NCI-H128 (cell line): ENCODE measurements around the gene NDUFA8.

Experiments used
- DNase-seq: peaks from one replicate; lab custom pipeline; 2025; ENCODE audit not compliant: unreplicated experiment; lab: John Stamatoyannopoulos, UW

Gene NDUFA8

DNA sequence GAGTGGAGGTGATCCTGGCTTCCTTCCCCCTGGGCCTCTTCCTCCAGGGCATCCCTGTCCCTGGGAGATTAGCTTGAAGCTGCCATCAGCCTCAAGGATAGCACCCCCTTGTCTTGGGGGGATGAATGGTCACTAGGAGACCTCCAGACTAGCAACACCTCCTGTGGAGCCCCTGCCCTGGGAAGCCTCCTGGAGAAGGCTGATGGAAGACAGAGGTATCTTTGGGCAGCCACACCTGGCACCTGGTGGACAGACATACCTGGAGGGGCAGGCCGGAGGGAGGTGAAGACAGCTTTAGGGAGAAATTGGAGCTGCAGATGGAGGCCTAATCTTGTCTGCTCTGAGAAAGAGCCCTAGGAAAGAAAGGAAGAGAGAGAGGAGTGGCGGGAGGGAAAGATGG, 57.4 kb downstream of the NDUFA8 start:
- DNase-seq, result no peak

- no peak for DNase-seq
These were observed 58.8 kb downstream of the NDUFA8 start for GRCh38 chr9:122100756-122101155.

GRCh38 chr9:122099271-122099869, 60.2 kb downstream of the NDUFA8 start:
- peak; percentile 64 for DNase-seq

- no peak for DNase-seq
These were observed 61.8 kb downstream of the NDUFA8 start for GRCh38 chr9:122097679-122098315.

DNA sequence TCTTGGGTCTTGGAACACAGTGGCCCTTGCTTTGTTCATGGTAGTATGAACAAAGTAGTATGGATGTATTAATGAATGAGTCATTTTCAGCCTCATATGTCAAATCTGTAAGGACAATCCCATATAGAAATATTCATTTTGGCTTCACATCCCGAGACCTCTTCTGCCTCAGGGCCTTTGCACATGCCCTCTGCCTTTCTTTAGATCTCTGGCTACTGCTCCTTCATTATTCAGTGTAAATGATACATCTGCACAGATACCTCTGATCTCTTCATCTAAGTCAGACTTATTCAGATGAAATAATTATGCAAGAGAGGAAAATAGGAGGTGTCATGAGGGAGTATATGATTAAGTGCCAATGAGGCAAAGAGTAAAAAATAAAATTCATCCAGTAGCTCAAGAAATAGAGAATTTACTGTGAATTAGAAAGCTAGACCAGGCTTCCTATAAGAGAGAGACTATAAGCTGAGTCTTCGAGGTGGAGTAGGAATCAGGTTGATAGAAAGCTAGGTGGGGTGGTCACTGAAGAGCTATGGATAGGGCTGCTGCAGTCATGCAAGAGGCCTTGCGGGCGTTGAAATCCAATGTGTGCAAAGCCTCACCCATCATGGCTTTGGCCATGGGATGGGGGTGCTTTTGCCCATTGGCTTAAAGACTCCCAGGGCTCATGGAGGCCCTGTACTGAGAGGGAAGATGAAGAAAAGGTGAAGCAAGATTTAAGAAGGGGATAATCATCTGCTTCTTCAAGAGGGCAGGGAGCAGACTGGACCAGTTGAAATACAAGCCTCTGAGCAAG, 62.8 kb downstream of the NDUFA8 start:
- DNase-seq, result no peak

DNA sequence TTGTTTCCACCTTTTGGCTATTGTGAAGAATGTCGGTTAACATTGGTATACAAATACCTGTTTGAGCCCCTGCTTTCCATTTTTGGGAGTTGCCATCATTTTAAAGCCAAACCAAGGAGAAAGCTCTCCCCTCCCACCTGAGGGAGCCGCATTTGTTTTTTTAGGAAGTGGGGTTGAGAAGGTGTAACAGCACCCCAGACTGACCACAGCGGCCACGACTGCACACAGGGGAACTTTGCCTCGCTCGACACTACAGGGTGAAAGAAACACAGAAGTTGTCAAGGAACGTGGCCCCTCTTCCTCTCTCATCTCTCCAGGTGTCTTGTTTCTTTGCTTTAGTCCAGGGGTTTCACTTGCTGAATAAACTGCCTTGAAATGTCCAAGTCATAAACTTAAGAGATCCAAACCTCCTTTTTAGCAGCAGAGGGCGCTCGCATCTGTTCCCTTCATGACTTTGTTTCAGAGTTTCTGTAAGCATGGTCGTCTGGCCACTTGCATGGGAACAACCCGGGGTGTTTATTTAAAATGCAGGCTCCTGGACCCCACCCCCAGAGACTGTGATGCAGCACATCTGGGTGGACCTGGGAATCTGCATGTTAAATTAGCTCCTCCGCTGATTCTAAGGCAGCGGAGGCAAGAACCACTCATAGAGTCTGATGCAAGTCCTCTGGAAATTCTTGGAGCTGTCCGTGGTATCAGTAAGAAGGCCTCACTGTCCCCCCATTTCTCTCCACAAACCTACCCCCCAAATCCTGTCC, 64.4 kb downstream of the NDUFA8 start:
- no peak for DNase-seq
